ENCODE results near the gene WWTR1.

WWTR1 gene

GRCh38 chr3:149621218-149622005, 36.4 kb downstream of the WWTR1 start:
- no peak for DNase-seq (ENCODE audit: low read depth in 2 of 2)

GRCh38 chr3:149620291-149621020, 37.4 kb downstream of the WWTR1 start:
- no peak for DNase-seq (ENCODE audit: low read depth in 2 of 2)

GRCh38 chr3:149619136-149619535, 38.7 kb downstream of the WWTR1 start:
- no peak for DNase-seq (ENCODE audit: low read depth in 2 of 2)

GRCh38 chr3:149618151-149619123, 39.4 kb downstream of the WWTR1 start:
- no peak for DNase-seq (ENCODE audit: low read depth in 2 of 2)

- no peak for DNase-seq (ENCODE audit: low read depth in 2 of 2)
Observed at GRCh38 chr3:149615731-149616221, 42.0 kb downstream of the WWTR1 start.

GRCh38 chr3:149613988-149614387, 43.8 kb downstream of the WWTR1 start:
- no peak for DNase-seq (ENCODE audit: low read depth in 2 of 2)

GRCh38 chr3:149612456-149612855, 45.4 kb downstream of the WWTR1 start:
- DNase-seq (ENCODE audit: low read depth in 2 of 2), result no peak

- no peak for DNase-seq (ENCODE audit: low read depth in 2 of 2)
Observed at GRCh38 chr3:149611149-149611548, 46.7 kb downstream of the WWTR1 start.

- no peak for DNase-seq (ENCODE audit: low read depth in 2 of 2)
Observed at GRCh38 chr3:149610351-149611105, 47.3 kb downstream of the WWTR1 start.

- DNase-seq (ENCODE audit: low read depth in 2 of 2), result no peak
Observed at GRCh38 chr3:149609595-149609994, 48.2 kb downstream of the WWTR1 start.

GRCh38 chr3:149608987-149609386, 48.8 kb downstream of the WWTR1 start:
- DNase-seq (ENCODE audit: low read depth in 2 of 2), result no peak

GRCh38 chr3:149605902-149606301, 51.9 kb downstream of the WWTR1 start:
- no peak for DNase-seq (ENCODE audit: low read depth in 2 of 2)

GRCh38 chr3:149604125-149604875, 53.5 kb downstream of the WWTR1 start:
- DNase-seq (ENCODE audit: low read depth in 2 of 2), result no peak

- DNase-seq (ENCODE audit: low read depth in 2 of 2), result no peak
Observed at GRCh38 chr3:149603126-149604074, 54.4 kb downstream of the WWTR1 start.

- no peak for DNase-seq (ENCODE audit: low read depth in 2 of 2)
Observed at GRCh38 chr3:149600634-149601033, 57.2 kb downstream of the WWTR1 start.

GRCh38 chr3:149599236-149599635, 58.6 kb downstream of the WWTR1 start:
- no peak for DNase-seq (ENCODE audit: low read depth in 2 of 2)

GRCh38 chr3:149596134-149596770, 61.6 kb downstream of the WWTR1 start:
- DNase-seq (ENCODE audit: low read depth in 2 of 2), result no peak

GRCh38 chr3:149593418-149594160, 64.2 kb downstream of the WWTR1 start:
- no peak for DNase-seq (ENCODE audit: low read depth in 2 of 2)
